Panc1 (cell line): ENCODE results near the gene ASPRV1. TPM values are rescaled to one million over a fixed set of nuclear protein-coding genes. Genes with fewer than 3 reads are reported as not detected.

ENCODE experiments used
- ATAC-seq: fragments of 200-7000 bp; cut with Tn5 transposase; 2 replicates; pipeline ENCODE4 v1.9.1; 2020; ENCODE audit warnings: mild to moderate bottlenecking, moderate library complexity
- BruUV-seq: library from RNA; stranded (reverse); fragments of 400-500 nt; replicated peaks from 2 replicates; lab custom pipeline; 2021; lab: Mats Ljungman, UMichigan
- CTCF ChIA-PET: fragments of 300-600 bp; sonication (Branson Sonifier 250); formaldehyde crosslinking; loops from one replicate; lab custom pipeline; 2022; ENCODE audit warnings: antibody characterized with exemption; lab: Charles Lee
- POLR2A ChIA-PET: fragments of 300-600 bp; sonication (Branson Sonifier 250); formaldehyde crosslinking; loops from one replicate; lab custom pipeline; 2022; ENCODE audit warnings: antibody characterized with exemption; lab: Charles Lee
- DNase-seq: peaks from one replicate; pipeline ENCODE4 v3.0.0-alpha.2; 2010; ENCODE audit warnings: low read depth, low spot score
- H3K27ac ChIP-seq: 2 replicates; pipeline ENCODE4 v1.5.1; 2011; ENCODE audit warnings: mild to moderate bottlenecking, low read length, inconsistent platforms
- H3K27me3 ChIP-seq: fragments of 200-500 bp; sonication (Bioruptor generic); 2 replicates; pipeline ENCODE4 v1.6.0; 2014; ENCODE audit warnings: low read length, inconsistent platforms; ENCODE audit not compliant: control insufficient read depth, insufficient read depth
- H3K36me3 ChIP-seq: fragments of 200-500 bp; sonication (Bioruptor generic); 2 replicates; pipeline ENCODE4 v1.5.1; 2014; ENCODE audit warnings: inconsistent platforms, mild to moderate bottlenecking, low read length, moderate library complexity; ENCODE audit not compliant: control insufficient read depth, insufficient read depth
- H3K4me1 ChIP-seq: 2 replicates; pipeline ENCODE4 v1.5.1; 2011; ENCODE audit warnings: inconsistent platforms, mild to moderate bottlenecking, low read length, moderate library complexity; ENCODE audit not compliant: control insufficient read depth, insufficient read depth
- H3K4me3 ChIP-seq, 2 experiments: 2 replicates each; pipeline ENCODE4 v1.5.1; 2011 to 2012; ENCODE audit warnings: low read depth in 2 of 2, low read length in 2 of 2, mild to moderate bottlenecking in 2 of 2, inconsistent platforms in 1 of 2, moderate library complexity in 1 of 2
- H3K9me3 ChIP-seq: fragments of 200-500 bp; sonication (Bioruptor generic); 2 replicates; pipeline ENCODE4 v1.5.1; 2014; ENCODE audit warnings: low read depth, mild to moderate bottlenecking, inconsistent platforms, low read length, moderate library complexity; ENCODE audit not compliant: control insufficient read depth, insufficient read depth
- CTCF ChIP-seq: fragments of 450-650 bp; IDR thresholded peaks from 2 replicates; pipeline ENCODE4 v1.5.1; 2017; ENCODE audit warnings: mild to moderate bottlenecking
- POLR2AphosphoS5 ChIP-seq: IDR thresholded peaks from 2 replicates; pipeline ENCODE4 v1.6.1; 2012; ENCODE audit warnings: mild to moderate bottlenecking, low read depth, low read length, moderate library complexity
- REST ChIP-seq, 2 experiments: IDR thresholded peaks; 2 replicates each; pipeline ENCODE4 v1.6.1; 2011 to 2012; ENCODE audit warnings: low read depth in 2 of 2, control low read depth in 1 of 2, low read length in 1 of 2, mild to moderate bottlenecking in 1 of 2, moderate library complexity in 1 of 2; ENCODE audit not compliant: insufficient read depth in 1 of 2
- SIN3A ChIP-seq: IDR thresholded peaks from 2 replicates; pipeline ENCODE4 v1.6.1; 2012; ENCODE audit warnings: low read depth, mild to moderate bottlenecking, low read length, moderate library complexity, borderline replicate concordance; ENCODE audit not compliant: insufficient read depth
- TCF7L2 ChIP-seq: IDR thresholded peaks from 2 replicates; pipeline ENCODE4 v1.6.1; 2011; ENCODE audit warnings: mild to moderate bottlenecking, low read depth, low read length, inconsistent platforms
- in situ Hi-C: cut with HindIII; loops from 2 replicates; pipeline ENCODE4 v1.10.0; 2016; ENCODE audit warnings: low sequenced_read_pairs, low pct_unique_long_range_greater_than_20kb
- intact Hi-C: fragments of 100-400 bp; cut with micrococcal nuclease; formaldehyde crosslinking; loops from one replicate; pipeline ENCODE4 v1.10.0; 2022; ENCODE audit not compliant: unreplicated experiment
- total RNA-seq: library from RNA; stranded (reverse); gene quantifications from one replicate; pipeline ENCODE4 v1.2.1, GENCODE V29; 2021; ENCODE audit not compliant: unreplicated experiment

Gene ASPRV1
- total RNA-seq, 1 experiment from 2014 or later, result 0.21 TPM

- Histone ChIP-seq H3K4me1 (no peaks in the 10 kb centered on the region), H3K27me3 (no peaks in the 10 kb centered on the region), H3K27ac (no peak overlapping the region), H3K4me3 (no peak overlapping the region), H3K9me3 (no peaks in the 10 kb centered on the region), H3K36me3 (no peaks in the 10 kb centered on the region)
- ChIA-PET POLR2A (interaction anchor here (0.5 kb wide), 1 partner anchor 939 kb away, joined by 6 read pairs; no protein-coding TSS in a partner anchor), CTCF (no interaction called here)
- ATAC-seq (no peak), DNase-seq (no peak)
- intact Hi-C loops, result no loop called here
- BruUV-seq, result no TSS peak
- in situ Hi-C loops, result no loop called here
- TF ChIP-seq SIN3A, result no peak
- no peak for TF ChIP-seq POLR2AphosphoS5
- TF ChIP-seq REST (IDR thresholded peaks at IDR 0.05; ENCODE audit: insufficient read depth in 1 of 2, low read depth in 2 of 2, low read length in 1 of 2), result no peak
- no peak for TF ChIP-seq TCF7L2
- TF ChIP-seq CTCF, result no peak
Observed at GRCh38 chr2:69975136-69975852, 13.9 kb upstream of the ASPRV1 start.

- no TSS peak for BruUV-seq
- H3K4me1 ChIP-seq, result no peaks in the 10 kb centered on the region
- H3K9me3 ChIP-seq, result no peaks in the 10 kb centered on the region
- DNase-seq (no peak), ATAC-seq (no peak)
- no peaks in the 10 kb centered on the region for H3K36me3 ChIP-seq
- no peak overlapping the region for H3K4me3 ChIP-seq
- no peaks in the 10 kb centered on the region for H3K27me3 ChIP-seq
- ChIA-PET CTCF (no interaction called here), POLR2A (no interaction called here)
- intact Hi-C loops, result no loop called here
- in situ Hi-C loops, result no loop called here
- TF ChIP-seq TCF7L2 (no peak), SIN3A (no peak), CTCF (no peak), REST (IDR thresholded peaks at IDR 0.05; ENCODE audit: insufficient read depth in 1 of 2, low read depth in 2 of 2, low read length in 1 of 2) (no peak), POLR2AphosphoS5 (no peak)
- no peak overlapping the region for H3K27ac ChIP-seq
Observed at GRCh38 chr2:69973335-69973735, 11.9 kb upstream of the ASPRV1 start.
